ENCODE results near the gene GSDMA.

DNA sequence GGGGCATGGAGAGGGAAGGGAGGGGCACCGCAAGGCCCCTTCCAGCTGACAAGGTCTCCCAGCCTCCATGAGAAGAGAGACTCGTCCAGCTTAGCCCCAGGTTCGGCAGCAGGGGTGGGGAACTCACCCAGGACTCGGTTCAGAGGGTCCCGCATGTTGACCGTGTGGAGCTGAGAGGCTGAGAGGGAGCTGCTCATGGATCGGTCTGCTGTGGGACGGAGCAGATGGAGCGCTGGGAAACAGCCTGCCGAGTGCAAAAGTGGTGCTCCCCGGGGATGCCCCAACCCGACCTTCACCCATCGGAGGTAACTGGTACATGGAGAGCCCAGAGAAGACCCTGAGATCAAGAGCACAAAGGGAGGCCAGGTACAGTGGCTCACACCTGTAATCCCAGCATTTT, 57.3 kb downstream of the GSDMA start:
- TF ChIP-seq, protein P1, sequence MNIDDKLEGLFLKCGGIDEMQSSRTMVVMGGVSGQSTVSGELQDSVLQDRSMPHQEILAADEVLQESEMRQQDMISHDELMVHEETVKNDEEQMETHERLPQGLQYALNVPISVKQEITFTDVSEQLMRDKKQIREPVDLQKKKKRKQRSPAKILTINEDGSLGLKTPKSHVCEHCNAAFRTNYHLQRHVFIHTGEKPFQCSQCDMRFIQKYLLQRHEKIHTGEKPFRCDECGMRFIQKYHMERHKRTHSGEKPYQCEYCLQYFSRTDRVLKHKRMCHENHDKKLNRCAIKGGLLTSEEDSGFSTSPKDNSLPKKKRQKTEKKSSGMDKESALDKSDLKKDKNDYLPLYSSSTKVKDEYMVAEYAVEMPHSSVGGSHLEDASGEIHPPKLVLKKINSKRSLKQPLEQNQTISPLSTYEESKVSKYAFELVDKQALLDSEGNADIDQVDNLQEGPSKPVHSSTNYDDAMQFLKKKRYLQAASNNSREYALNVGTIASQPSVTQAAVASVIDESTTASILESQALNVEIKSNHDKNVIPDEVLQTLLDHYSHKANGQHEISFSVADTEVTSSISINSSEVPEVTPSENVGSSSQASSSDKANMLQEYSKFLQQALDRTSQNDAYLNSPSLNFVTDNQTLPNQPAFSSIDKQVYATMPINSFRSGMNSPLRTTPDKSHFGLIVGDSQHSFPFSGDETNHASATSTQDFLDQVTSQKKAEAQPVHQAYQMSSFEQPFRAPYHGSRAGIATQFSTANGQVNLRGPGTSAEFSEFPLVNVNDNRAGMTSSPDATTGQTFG (tag by site-specific recombination; IDR thresholded peaks at IDR 0.05; ENCODE audit: borderline replicate concordance), result no peak
- TF ChIP-seq, protein P2, sequence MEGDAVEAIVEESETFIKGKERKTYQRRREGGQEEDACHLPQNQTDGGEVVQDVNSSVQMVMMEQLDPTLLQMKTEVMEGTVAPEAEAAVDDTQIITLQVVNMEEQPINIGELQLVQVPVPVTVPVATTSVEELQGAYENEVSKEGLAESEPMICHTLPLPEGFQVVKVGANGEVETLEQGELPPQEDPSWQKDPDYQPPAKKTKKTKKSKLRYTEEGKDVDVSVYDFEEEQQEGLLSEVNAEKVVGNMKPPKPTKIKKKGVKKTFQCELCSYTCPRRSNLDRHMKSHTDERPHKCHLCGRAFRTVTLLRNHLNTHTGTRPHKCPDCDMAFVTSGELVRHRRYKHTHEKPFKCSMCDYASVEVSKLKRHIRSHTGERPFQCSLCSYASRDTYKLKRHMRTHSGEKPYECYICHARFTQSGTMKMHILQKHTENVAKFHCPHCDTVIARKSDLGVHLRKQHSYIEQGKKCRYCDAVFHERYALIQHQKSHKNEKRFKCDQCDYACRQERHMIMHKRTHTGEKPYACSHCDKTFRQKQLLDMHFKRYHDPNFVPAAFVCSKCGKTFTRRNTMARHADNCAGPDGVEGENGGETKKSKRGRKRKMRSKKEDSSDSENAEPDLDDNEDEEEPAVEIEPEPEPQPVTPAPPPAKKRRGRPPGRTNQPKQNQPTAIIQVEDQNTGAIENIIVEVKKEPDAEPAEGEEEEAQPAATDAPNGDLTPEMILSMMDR (tag by site-specific recombination; IDR thresholded peaks at IDR 0.05), result no peak
- TF ChIP-seq ZNF596 (tag by site-specific recombination; IDR thresholded peaks at IDR 0.05), result no peak
- no peak for TF ChIP-seq SETDB1 (IDR thresholded peaks at IDR 0.05; ENCODE audit: insufficient read length, low read length)
- no peak for TF ChIP-seq ZNF302 (tag by site-specific recombination; IDR thresholded peaks at IDR 0.05; ENCODE audit: low read depth)
- TF ChIP-seq, protein P3, sequence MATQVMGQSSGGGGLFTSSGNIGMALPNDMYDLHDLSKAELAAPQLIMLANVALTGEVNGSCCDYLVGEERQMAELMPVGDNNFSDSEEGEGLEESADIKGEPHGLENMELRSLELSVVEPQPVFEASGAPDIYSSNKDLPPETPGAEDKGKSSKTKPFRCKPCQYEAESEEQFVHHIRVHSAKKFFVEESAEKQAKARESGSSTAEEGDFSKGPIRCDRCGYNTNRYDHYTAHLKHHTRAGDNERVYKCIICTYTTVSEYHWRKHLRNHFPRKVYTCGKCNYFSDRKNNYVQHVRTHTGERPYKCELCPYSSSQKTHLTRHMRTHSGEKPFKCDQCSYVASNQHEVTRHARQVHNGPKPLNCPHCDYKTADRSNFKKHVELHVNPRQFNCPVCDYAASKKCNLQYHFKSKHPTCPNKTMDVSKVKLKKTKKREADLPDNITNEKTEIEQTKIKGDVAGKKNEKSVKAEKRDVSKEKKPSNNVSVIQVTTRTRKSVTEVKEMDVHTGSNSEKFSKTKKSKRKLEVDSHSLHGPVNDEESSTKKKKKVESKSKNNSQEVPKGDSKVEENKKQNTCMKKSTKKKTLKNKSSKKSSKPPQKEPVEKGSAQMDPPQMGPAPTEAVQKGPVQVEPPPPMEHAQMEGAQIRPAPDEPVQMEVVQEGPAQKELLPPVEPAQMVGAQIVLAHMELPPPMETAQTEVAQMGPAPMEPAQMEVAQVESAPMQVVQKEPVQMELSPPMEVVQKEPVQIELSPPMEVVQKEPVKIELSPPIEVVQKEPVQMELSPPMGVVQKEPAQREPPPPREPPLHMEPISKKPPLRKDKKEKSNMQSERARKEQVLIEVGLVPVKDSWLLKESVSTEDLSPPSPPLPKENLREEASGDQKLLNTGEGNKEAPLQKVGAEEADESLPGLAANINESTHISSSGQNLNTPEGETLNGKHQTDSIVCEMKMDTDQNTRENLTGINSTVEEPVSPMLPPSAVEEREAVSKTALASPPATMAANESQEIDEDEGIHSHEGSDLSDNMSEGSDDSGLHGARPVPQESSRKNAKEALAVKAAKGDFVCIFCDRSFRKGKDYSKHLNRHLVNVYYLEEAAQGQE (tag by site-specific recombination; IDR thresholded peaks at IDR 0.05), result no peak
- TF ChIP-seq ZNF133 (tag by site-specific recombination; IDR thresholded peaks at IDR 0.05), result no peak
- TF ChIP-seq YY1 (tag by site-specific recombination; IDR thresholded peaks at IDR 0.05), result no peak
- TF ChIP-seq ZBTB8A (tag by site-specific recombination; IDR thresholded peaks at IDR 0.05), result no peak
- TF ChIP-seq ZNF747 (tag by site-specific recombination; IDR thresholded peaks at IDR 0.05), result no peak
